Measurements from ENCODE around the gene TRAPPC3L. TPM values are rescaled to one million over a fixed set of nuclear protein-coding genes. Genes with fewer than 3 reads are reported as not detected.

The TRAPPC3L gene
- total RNA-seq, 1 donor from 2014 or later = not detected

GRCh38 chr6:116467514-116467913 is 78.0 kb downstream of the TRAPPC3L start:
- Mint-ChIP-seq H3K36me3 (no peaks in the 10 kb centered on the region), H3K4me3 (no peak overlapping the region)

GRCh38 chr6:116467096-116467495 is 78.4 kb downstream of the TRAPPC3L start:
- no peaks in the 10 kb centered on the region for H3K36me3 Mint-ChIP-seq
- peaks cover 27% of the 10 kb centered on the region for H3K4me1 Mint-ChIP-seq
- no peak overlapping the region for H3K27ac ChIP-seq
- peaks cover 6% of the 10 kb centered on the region for H3K27me3 Mint-ChIP-seq (ENCODE audit: insufficient read depth, low read depth)
- no peak overlapping the region for H3K4me3 ChIP-seq
- no peaks in the 10 kb centered on the region for H3K9me3 ChIP-seq (ENCODE audit: low read depth)
- no peaks in the 10 kb centered on the region for H4K20me1 ChIP-seq (ENCODE audit: low read depth)
- no peaks in the 10 kb centered on the region for H3F3A ChIP-seq (ENCODE audit: low read depth)
- no peak overlapping the region for H3K4me3 Mint-ChIP-seq
- H3K27ac Mint-ChIP-seq = no peak overlapping the region
- peaks cover 29% of the 10 kb centered on the region for H3K27me3 ChIP-seq
- TF ChIP-seq EZH2phosphoT487 (IDR thresholded peaks at IDR 0.05) (no peak), EZH2 (IDR thresholded peaks at IDR 0.05) (no peak), CTCF (IDR thresholded peaks at IDR 0.05) (no peak)
- H3K9ac ChIP-seq = no peak overlapping the region
- H3K36me3 ChIP-seq = no peaks in the 10 kb centered on the region
- no peak overlapping the region for H3K4me2 ChIP-seq
- no peak for DNase-seq (ENCODE audit: low spot score)
- no peak overlapping the region for H2AFZ ChIP-seq (replicated peaks)
- H3K79me2 ChIP-seq (ENCODE audit: low read depth) = no peaks in the 10 kb centered on the region
- H3K9me3 Mint-ChIP-seq = no peaks in the 10 kb centered on the region
- H3K4me1 ChIP-seq = no peaks in the 10 kb centered on the region

More at GRCh38 chr6:116467514-116467913, 78.0 kb downstream of the TRAPPC3L start:
- no peak for DNase-seq (ENCODE audit: low spot score)
- Histone ChIP-seq H3K27ac (no peak overlapping the region), H3K27me3 (peaks cover 25% of the 10 kb centered on the region), H3K4me2 (no peak overlapping the region), H3K79me2 (ENCODE audit: low read depth) (no peaks in the 10 kb centered on the region), H3F3A (ENCODE audit: low read depth) (no peaks in the 10 kb centered on the region), H4K20me1 (ENCODE audit: low read depth) (no peaks in the 10 kb centered on the region), H3K9ac (no peak overlapping the region), H2AFZ (replicated peaks) (no peak overlapping the region), H3K4me1 (no peaks in the 10 kb centered on the region), H3K4me3 (no peak overlapping the region), H3K36me3 (no peaks in the 10 kb centered on the region), H3K9me3 (ENCODE audit: low read depth) (no peaks in the 10 kb centered on the region)
- Mint-ChIP-seq H3K4me1 (peaks cover 25% of the 10 kb centered on the region), H3K9me3 (no peaks in the 10 kb centered on the region), H3K27ac (no peak overlapping the region), H3K27me3 (ENCODE audit: insufficient read depth, low read depth) (peaks cover 4% of the 10 kb centered on the region)
- no peak for TF ChIP-seq EZH2phosphoT487 (IDR thresholded peaks at IDR 0.05)
- TF ChIP-seq CTCF (IDR thresholded peaks at IDR 0.05) = no peak
- no peak for TF ChIP-seq EZH2 (IDR thresholded peaks at IDR 0.05)

- Histone ChIP-seq H3K4me3 (no peak overlapping the region), H2AFZ (replicated peaks) (no peak overlapping the region), H3K4me1 (no peaks in the 10 kb centered on the region), H3F3A (ENCODE audit: low read depth) (no peaks in the 10 kb centered on the region), H3K36me3 (no peaks in the 10 kb centered on the region), H3K27me3 (peaks cover 47% of the 10 kb centered on the region), H3K4me2 (no peak overlapping the region), H4K20me1 (ENCODE audit: low read depth) (no peaks in the 10 kb centered on the region), H3K9ac (no peak overlapping the region), H3K27ac (no peak overlapping the region), H3K79me2 (ENCODE audit: low read depth) (no peaks in the 10 kb centered on the region), H3K9me3 (ENCODE audit: low read depth) (no peaks in the 10 kb centered on the region)
- no peak overlapping the region for H3K27ac Mint-ChIP-seq
- H3K4me1 Mint-ChIP-seq = peaks cover 26% of the 10 kb centered on the region
- peaks cover 9% of the 10 kb centered on the region for H3K27me3 Mint-ChIP-seq (ENCODE audit: insufficient read depth, low read depth)
- H3K36me3 Mint-ChIP-seq = no peaks in the 10 kb centered on the region
- DNase-seq (ENCODE audit: low spot score) = no peak
- H3K4me3 Mint-ChIP-seq = no peak overlapping the region
- peaks cover 2% of the 10 kb centered on the region for H3K9me3 Mint-ChIP-seq
- TF ChIP-seq EZH2 (IDR thresholded peaks at IDR 0.05) (no peak), CTCF (IDR thresholded peaks at IDR 0.05) (no peak), EZH2phosphoT487 (IDR thresholded peaks at IDR 0.05) (no peak)
Observed at GRCh38 chr6:116465246-116465645, 80.2 kb downstream of the TRAPPC3L start.

Measured in neural progenitor cell (in vitro differentiated cells).